HT1080 (cell line): ENCODE data around the gene SS18L1. TPM values are rescaled to one million over a fixed set of nuclear protein-coding genes. Genes with fewer than 3 reads are reported as not detected.
"Not testable (repeated sequence)": the region's sequence is repeated elsewhere in the genome, so short reads cannot be mapped to it uniquely, and the experiment has no call there.

Source experiments
- DNase-seq: peaks from one replicate; pipeline ENCODE4 v3.0.0-alpha.2; 2015; ENCODE audit warnings: low read depth
- polyA plus RNA-seq, 2 experiments: library from polyadenylated mRNA; depleted of rRNA; stranded (reverse); fragments of >200 nt; gene quantifications; 2 replicates each; pipeline ENCODE4 v1.2.3, GENCODE V29; 2015
- total RNA-seq: library from RNA; depleted of rRNA; stranded (reverse); fragments of >200 nt; shearing (Covaris generic); gene quantifications from 2 replicates; pipeline ENCODE4 v1.2.3, GENCODE V29; 2014; rRNA removed

Gene SS18L1, protein sequence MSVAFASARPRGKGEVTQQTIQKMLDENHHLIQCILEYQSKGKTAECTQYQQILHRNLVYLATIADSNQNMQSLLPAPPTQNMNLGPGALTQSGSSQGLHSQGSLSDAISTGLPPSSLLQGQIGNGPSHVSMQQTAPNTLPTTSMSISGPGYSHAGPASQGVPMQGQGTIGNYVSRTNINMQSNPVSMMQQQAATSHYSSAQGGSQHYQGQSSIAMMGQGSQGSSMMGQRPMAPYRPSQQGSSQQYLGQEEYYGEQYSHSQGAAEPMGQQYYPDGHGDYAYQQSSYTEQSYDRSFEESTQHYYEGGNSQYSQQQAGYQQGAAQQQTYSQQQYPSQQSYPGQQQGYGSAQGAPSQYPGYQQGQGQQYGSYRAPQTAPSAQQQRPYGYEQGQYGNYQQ
- 12.8 and 13.0 TPM in 2 replicates for total RNA-seq
- 8.4 TPM in 2 replicates for polyA plus RNA-seq (2015; cell fraction: cytosol; rRNA removed)
- polyA plus RNA-seq (2015; cell fraction: nucleus; rRNA removed), result 32.9 and 40.8 TPM in 2 replicates

GRCh38 chr20:62143081-62143956 lies at the start of gene SS18L1, which contains the start of gene PSMA7:
SS18L1 (plus strand) TSS chr20:62143769; CDS start chr20:62143821, 52 bp downstream.
PSMA7 (minus strand) TSS chr20:62143394; CDS start chr20:62143303, 91 bp downstream.
- DNase-seq, result peak; percentile 78

- DNase-seq, result no peak
Measured at GRCh38 chr20:62096421-62097380, 46.9 kb upstream of the SS18L1 start.

DNA sequence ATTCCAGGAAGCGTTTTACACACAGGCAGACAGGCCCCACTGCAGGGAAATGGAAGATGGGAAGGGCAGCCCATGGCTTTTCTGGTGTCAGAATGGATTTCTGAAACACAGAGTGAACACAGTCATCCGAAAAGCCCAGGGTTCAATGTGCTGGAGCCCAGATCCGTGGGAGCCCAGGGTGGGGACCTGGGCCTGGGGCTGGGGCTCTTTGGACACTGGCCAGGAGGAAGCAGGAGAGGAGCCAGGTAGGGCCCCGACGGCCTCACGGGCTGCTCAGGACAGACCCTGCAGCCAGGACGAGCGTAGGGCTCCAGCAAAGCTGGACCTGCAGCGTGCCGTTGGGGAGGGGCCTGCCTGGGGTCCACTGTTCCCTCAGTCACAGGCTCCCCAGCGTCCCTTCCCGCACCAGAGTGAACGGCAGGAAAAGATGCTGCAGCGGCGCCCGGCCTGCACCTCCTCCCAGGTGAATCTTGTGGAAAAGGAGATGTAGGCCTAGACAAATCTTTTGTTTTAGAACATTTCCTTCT lies 45.6 kb upstream of the SS18L1 start:
- DNase-seq, result no peak

DNA sequence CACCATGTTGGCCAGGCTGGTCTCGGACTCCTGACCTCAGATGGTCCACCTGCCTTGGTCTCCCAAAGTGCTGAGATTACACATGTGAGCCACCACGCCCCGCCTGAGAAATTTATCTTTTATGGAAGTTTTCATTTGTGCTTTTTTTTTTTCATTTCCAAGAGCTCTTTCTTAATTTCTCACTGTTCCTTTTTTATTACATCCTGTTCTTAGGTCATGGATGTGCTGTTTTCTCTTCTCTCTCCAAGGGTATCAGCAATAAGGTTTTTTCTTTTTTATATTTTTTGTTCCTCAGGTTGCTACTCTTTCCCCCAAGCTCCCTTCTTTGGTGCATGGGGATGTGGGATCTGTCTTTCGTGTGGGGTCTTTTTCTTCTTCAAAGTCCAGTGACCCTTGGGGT lies 42.5 kb upstream of the SS18L1 start:
- no peak for DNase-seq

DNA sequence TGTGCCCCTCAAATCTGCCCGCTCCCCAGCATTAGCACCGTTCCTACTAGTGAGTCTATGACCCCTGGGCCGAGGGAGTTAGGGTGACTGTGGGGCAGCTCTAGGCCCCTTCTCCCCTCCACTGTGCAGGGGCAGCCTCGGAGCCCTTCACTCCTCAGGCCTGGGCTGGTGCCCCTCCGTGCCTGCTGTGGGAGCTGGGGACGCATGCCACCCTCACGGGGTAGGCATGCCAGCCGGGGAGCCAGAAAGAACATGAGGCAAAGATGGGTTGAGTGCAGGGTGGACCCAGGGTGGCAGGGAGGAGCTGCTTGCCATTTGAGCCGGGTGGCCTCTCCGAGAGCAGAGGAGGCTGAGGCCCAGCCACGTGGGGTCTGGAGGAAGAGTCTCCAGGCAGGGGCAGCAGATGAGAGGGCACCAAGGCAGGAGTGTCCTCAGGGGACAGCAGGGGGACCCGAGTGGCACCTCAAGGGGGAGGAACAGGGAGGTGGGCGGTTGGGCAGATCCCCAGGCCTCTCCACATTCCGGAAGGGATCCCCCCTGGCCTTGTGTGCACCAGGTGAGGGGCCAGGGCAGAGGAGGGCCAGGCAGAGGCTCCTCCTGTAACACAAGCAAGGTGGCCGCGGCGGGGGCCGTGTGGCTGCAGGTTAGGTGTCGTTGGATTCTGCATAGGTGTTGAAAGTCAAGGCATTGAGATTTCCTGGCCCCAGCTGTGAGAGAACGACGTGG lies 39.9 kb upstream of the SS18L1 start:
- no peak for DNase-seq

DNA sequence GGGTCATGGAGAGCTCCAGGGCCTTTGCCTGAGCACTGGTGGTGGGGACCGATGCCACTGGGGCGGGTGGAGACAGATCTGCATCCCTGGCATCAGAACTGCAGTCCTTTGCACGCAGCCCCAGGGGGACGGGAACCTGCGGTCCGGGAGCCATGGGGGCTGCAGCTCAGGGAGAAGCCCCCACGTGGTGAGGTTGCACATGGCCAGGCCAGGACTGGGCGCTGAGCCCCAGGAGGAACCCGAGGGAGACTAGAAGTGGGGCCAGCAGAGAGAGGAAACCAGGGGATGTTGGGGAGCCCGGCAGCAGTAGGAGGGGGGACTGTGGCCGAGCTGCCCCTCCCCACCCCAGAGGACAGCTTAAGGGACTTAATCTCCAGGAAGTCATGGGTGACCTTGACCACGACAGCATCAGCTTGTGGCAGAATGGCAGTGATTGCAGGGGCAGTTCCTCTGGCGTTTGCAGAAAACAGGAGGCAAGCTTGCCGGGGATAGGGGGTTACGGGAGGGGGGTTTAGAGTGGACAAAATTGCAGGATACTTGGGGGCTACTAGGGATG lies 39.3 kb upstream of the SS18L1 start:
- no peak for DNase-seq

GRCh38 chr20:62104791-62105345 lies 38.7 kb upstream of the SS18L1 start:
- no peak for DNase-seq

GRCh38 chr20:62105592-62105991 lies 38.0 kb upstream of the SS18L1 start:
- no peak for DNase-seq

DNA sequence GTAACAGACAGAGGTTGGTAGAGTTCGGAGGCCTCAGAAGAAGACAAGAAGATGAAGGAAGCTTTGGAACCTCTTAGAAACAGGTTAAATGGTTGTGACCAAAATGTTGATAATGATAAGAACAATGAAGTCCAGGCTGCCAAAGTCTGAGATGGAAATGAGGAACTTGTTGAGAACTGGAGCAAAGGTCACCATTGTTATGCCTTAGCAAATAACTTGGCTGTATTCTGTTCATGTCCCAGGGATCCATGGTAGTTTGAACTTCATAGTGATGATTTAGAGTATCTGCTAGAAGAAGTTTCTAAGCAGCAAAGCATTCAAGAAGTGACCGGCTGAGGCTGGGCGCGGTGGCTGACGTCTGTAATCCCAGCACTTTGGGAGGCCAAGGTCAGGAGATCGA lies 32.4 kb upstream of the SS18L1 start:
- DNase-seq, result no peak

DNA sequence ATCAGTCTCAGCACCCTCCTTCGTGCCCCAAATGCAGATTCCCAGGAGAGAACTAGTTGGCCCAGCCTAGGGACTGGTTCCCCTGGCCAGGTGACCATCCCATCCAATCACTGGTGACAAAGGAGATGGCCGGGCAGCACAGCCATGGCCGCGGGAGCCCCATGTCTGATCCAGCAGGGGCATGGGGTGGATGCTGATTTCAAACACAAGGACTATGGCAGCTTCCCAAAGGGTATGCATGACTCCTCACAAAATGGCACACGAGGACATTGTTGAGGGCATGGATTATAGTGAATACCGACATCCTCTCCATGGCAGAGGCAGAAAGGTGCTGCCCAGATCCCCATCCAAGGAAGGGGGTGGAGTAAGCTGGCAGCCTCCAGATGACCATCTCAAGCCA lies 31.2 kb upstream of the SS18L1 start:
- no peak for DNase-seq

- DNase-seq, result no peak
Measured at GRCh38 chr20:62114894-62115293, 28.7 kb upstream of the SS18L1 start.

- DNase-seq, result not testable (repeated sequence)
Measured at GRCh38 chr20:62115800-62116407, 27.7 kb upstream of the SS18L1 start.

DNA sequence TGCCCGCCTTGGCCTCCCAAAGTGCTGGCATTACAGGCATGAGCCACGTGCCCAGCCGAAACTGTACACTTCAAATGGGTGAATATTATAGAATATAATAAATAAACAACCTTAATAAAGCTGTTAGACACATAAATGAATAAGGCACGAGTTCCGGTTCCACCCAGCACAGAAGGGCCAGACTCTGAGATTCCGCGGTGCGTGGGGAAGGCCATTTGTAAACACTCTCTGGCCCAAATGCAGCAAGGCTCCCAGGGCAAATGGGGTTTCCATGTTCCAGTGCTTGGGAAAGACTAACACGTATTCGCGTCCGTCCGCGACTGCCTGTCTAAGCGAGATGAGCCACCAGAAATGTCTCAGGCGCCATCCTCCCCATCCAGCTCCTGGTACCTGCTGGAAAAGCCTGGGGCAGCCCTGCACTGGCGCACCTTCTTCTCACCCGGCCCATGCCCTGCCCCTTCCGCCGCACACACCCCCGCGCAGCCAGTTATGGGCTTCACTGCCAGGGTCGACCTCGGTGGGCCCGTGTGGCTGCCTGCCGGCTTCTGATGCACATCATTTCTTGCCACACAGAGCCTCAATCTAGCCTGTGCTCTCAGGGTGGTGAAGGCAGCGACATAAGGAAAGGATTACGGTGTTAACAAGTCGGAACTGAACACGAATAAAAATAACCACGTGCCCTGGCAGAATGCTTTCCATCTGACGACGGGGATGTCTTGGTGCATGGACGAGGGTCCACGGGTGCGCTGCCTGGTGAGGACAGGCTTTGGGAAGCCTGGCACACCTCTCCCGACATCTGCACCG lies 26.8 kb upstream of the SS18L1 start:
- no peak for DNase-seq

DNA sequence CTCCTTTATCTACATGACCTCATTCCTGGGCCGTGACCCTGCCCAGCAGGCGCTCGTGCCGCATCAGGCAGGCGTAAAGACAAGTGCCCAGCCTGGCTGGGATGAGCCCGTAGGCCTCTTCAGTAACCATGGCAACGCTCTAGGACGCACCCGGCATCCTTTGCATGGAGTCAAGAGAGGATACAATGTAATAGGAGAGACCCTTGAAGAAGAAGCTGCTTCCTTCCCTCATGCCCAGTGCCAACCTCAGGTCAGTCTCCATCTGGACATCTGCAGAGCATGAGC lies 26.3 kb upstream of the SS18L1 start:
- DNase-seq, result no peak

- DNase-seq, result no peak
Measured at GRCh38 chr20:62117658-62118057, 25.9 kb upstream of the SS18L1 start.

- no peak for DNase-seq
Measured at GRCh38 chr20:62118113-62119043, 25.2 kb upstream of the SS18L1 start.

- no peak for DNase-seq
Measured at GRCh38 chr20:62119115-62119514, 24.5 kb upstream of the SS18L1 start.
